K562 (cell line): ENCODE measurements around the gene MAP2. TPM values are rescaled to one million over a fixed set of nuclear protein-coding genes. Genes with fewer than 3 reads are reported as not detected.

ENCODE experiments used
- CHD2 ChIP-seq: IDR thresholded peaks from 2 replicates; pipeline ENCODE4 v1.6.1; 2011; ENCODE audit warnings: low read depth, low read length
- CXXC5 ChIP-seq: fragments of 250-450 bp; sonication (Bioruptor Pico); IDR thresholded peaks from 2 replicates; pipeline ENCODE4 v1.8.0; 2022; ENCODE audit warnings: inconsistent platforms, mild to moderate bottlenecking, moderate library complexity
- FOSL1 ChIP-seq: fragments of 200-800 bp; sonication (Bioruptor generic); conservative IDR thresholded peaks from 2 replicates; pipeline ENCODE4 v1.6.1; 2016; ENCODE audit warnings: missing genetic modification characterization, missing compliant biosample characterization
- KAT2B ChIP-seq: IDR thresholded peaks from one replicate; pipeline ENCODE4 v1.6.1; 2012; ENCODE audit warnings: low read depth, mild to moderate bottlenecking, control low read depth, inconsistent platforms, low read length, moderate library complexity
- KAT7 ChIP-seq: sonication (generic); formaldehyde crosslinking; IDR thresholded peaks from 2 replicates; pipeline ENCODE4 v1.8.0; 2022; ENCODE audit warnings: missing genetic modification reagents, mild to moderate bottlenecking, borderline replicate concordance
- RAD21 ChIP-seq, 2 experiments: fragments of 250-450 bp in 1 of 2; fragments of 450-650 bp in 1 of 2; sonication (Bioruptor Pico) in 1 of 2; formaldehyde crosslinking in 1 of 2; IDR thresholded peaks in 1 of 2; conservative IDR thresholded peaks in 1 of 2; 2 replicates each; pipeline versions ENCODE4 v1.4.0 to v1.8.0; 2020 to 2022; ENCODE audit warnings: mild to moderate bottlenecking in 2 of 2, moderate library complexity in 1 of 2
- RB1 ChIP-seq: fragments of 450-650 bp; IDR thresholded peaks from 2 replicates; pipeline ENCODE4 v1.6.1; 2017; ENCODE audit warnings: low read depth, mild to moderate bottlenecking
- SIRT6 ChIP-seq: IDR thresholded peaks from one replicate; pipeline ENCODE4 v1.6.1; 2012; ENCODE audit warnings: low read depth, mild to moderate bottlenecking, control low read depth, inconsistent platforms, low read length, moderate library complexity
- SMAD4 ChIP-seq: fragments of 250-450 bp; sonication (Bioruptor Pico); conservative IDR thresholded peaks from 2 replicates; pipeline ENCODE4 v1.8.0; 2021; ENCODE audit warnings: inconsistent platforms, mild to moderate bottlenecking, moderate library complexity
- TAF1 ChIP-seq: IDR thresholded peaks from 2 replicates; pipeline ENCODE4 v1.6.1; 2011; ENCODE audit warnings: mild to moderate bottlenecking, low read length, moderate library complexity; ENCODE audit not compliant: insufficient read depth, control insufficient read depth, severe bottlenecking; ENCODE audit errors: extremely low read depth
- ZNF217 ChIP-seq: sonication (generic); formaldehyde crosslinking; IDR thresholded peaks from 2 replicates; pipeline ENCODE4 v1.8.0; 2022; ENCODE audit warnings: mild to moderate bottlenecking, missing genetic modification reagents
- polyA plus RNA-seq, 8 experiments: library from polyadenylated mRNA; depleted of rRNA in 4 of 8; stranded (reverse) in 5 of 8; unstranded in 3 of 8; fragments of >200 nt; fragmentation: Nextera tagmentation in 2 of 8; fragmentation: Illumina TruSeq in 1 of 8; extraction: Ambion mirVana in 2 of 8; extraction: Trizol in 1 of 8; gene quantifications; 2 replicates each; pipeline versions ENCODE4 v1.2.1 to v1.2.3, GENCODE V29; 2011 to 2014; ENCODE audit warnings: inconsistent platforms in 1 of 8, missing spikeins in 1 of 8
- total RNA-seq, 7 experiments: library from RNA; depleted of rRNA in 6 of 7; stranded (reverse); fragments of >200 nt in 6 of 7; fragmentation: Illumina TruSeq in 2 of 7; extraction: Trizol in 2 of 7; gene quantifications; 2 replicates each; pipeline versions ENCODE4 v1.2.1 to v1.2.3, GENCODE V29; 2011 to 2021; ENCODE audit warnings: low replicate concordance in 1 of 7
- TF ChIP-seq, protein P1 (sequence below): IDR thresholded peaks from 2 replicates; pipeline ENCODE4 v1.6.1; 2016; ENCODE audit warnings: missing genetic modification characterization, missing compliant biosample characterization
- TF ChIP-seq, protein P2 (sequence below), 2 experiments: fragments of 450-650 bp in 1 of 2; sonication (generic) in 1 of 2; formaldehyde crosslinking; conservative IDR thresholded peaks; 2 replicates each; pipeline versions ENCODE4 v1.4.0 to v1.8.1; 2020 to 2022; ENCODE audit warnings: mild to moderate bottlenecking in 1 of 2, missing genetic modification reagents in 1 of 2
- TF ChIP-seq, protein P3 (sequence below), 2 experiments: fragments of 250-450 bp in 1 of 2; fragments of 450-650 bp in 1 of 2; sonication (Bioruptor Pico) in 1 of 2; IDR thresholded peaks; 2 replicates each; pipeline versions ENCODE4 v1.6.1 to v1.8.0; 2016 to 2021; ENCODE audit warnings: mild to moderate bottlenecking in 2 of 2, moderate library complexity in 2 of 2, missing compliant biosample characterization in 1 of 2, missing genetic modification characterization in 1 of 2
- TF ChIP-seq, protein P4 (sequence below): fragments of 450-650 bp; IDR thresholded peaks from 2 replicates; pipeline ENCODE4 v1.7.0; 2016; ENCODE audit warnings: borderline replicate concordance
- TF ChIP-seq, protein P5 (sequence below): sonication (generic); formaldehyde crosslinking; IDR thresholded peaks from 2 replicates; pipeline ENCODE4 v1.8.1; 2023; ENCODE audit warnings: mild to moderate bottlenecking, missing genetic modification reagents
- TF ChIP-seq, protein P6 (sequence below), 3 experiments: IDR thresholded peaks in 2 of 3; conservative IDR thresholded peaks in 1 of 3; 2 replicates each; pipeline ENCODE4 v1.5.1; 2011 to 2012; ENCODE audit warnings: low read length in 3 of 3, mild to moderate bottlenecking in 3 of 3, control low read depth in 2 of 3, improper control_type of control experiment in 1 of 3, inconsistent platforms in 1 of 3, low read depth in 1 of 3, mixed read lengths in 1 of 3, moderate library complexity in 1 of 3; ENCODE audit not compliant: insufficient read depth in 2 of 3

Gene MAP2
- total and polyA plus RNA-seq, 9 of the 15 experiments (the other 6 are each of a cell fraction or from before 2014, with no cell fraction given) = 0.13 TPM; not detected in 8

DNA sequence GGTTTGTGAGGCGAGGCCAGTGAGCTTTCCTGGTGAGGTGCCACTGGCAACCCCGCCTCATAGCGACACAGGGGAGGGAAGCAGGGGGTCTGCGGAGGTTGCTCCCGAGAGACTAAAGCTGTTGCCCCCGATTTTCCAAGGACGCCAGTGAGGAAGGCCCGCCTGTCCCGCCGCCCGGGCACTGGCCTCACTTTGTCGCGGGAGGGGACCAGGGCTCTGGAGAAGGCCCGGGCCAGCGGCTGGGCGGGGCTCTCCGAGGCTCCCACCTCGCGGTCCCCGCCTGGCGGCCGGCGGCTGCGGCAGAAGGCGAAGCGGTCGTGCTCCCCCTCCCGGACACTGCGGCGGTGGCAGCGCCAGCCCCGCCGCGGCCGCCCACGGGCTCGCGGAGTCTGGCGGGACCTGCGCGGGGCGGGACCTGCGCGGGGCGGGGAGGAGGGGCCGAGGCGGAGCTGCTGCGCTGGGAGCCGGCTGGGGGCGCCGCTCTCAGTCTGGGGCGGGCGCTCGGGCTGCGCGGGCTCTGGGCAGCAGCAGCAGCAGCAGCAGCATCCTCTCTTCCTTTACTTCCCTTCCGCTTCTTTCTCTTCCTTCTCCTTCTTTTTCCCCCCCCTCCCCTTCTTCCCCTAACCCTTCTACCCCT lies at the start of gene MAP2 (continued):
- no peak for TF ChIP-seq KAT7 (CRISPR knock-in tag)
- no peak for TF ChIP-seq ZNF217
- TF ChIP-seq, protein P1, sequence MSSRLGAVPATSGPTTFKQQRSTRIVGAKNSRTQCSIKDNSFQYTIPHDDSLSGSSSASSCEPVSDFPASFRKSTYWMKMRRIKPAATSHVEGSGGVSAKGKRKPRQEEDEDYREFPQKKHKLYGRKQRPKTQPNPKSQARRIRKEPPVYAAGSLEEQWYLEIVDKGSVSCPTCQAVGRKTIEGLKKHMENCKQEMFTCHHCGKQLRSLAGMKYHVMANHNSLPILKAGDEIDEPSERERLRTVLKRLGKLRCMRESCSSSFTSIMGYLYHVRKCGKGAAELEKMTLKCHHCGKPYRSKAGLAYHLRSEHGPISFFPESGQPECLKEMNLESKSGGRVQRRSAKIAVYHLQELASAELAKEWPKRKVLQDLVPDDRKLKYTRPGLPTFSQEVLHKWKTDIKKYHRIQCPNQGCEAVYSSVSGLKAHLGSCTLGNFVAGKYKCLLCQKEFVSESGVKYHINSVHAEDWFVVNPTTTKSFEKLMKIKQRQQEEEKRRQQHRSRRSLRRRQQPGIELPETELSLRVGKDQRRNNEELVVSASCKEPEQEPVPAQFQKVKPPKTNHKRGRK (tag) = 0 out of 2 replicates have a peak, but pooled peaks have one; percentile 27
- TF ChIP-seq RB1 = peak; percentile 81
- TF ChIP-seq, protein P2, sequence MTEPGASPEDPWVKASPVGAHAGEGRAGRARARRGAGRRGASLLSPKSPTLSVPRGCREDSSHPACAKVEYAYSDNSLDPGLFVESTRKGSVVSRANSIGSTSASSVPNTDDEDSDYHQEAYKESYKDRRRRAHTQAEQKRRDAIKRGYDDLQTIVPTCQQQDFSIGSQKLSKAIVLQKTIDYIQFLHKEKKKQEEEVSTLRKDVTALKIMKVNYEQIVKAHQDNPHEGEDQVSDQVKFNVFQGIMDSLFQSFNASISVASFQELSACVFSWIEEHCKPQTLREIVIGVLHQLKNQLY (CRISPR knock-in tag; conservative IDR thresholded peaks at IDR 0.05) = no peak
- no peak for TF ChIP-seq SIRT6
- no peak for TF ChIP-seq KAT2B
- no peak for TF ChIP-seq TAF1
- TF ChIP-seq, protein P3, sequence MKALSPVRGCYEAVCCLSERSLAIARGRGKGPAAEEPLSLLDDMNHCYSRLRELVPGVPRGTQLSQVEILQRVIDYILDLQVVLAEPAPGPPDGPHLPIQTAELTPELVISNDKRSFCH (CRISPR knock-in tag; IDR thresholded peaks at IDR 0.05) = no peak
- TF ChIP-seq, protein P3 (tag; IDR thresholded peaks at IDR 0.05) = no peak
- TF ChIP-seq, protein P4, sequence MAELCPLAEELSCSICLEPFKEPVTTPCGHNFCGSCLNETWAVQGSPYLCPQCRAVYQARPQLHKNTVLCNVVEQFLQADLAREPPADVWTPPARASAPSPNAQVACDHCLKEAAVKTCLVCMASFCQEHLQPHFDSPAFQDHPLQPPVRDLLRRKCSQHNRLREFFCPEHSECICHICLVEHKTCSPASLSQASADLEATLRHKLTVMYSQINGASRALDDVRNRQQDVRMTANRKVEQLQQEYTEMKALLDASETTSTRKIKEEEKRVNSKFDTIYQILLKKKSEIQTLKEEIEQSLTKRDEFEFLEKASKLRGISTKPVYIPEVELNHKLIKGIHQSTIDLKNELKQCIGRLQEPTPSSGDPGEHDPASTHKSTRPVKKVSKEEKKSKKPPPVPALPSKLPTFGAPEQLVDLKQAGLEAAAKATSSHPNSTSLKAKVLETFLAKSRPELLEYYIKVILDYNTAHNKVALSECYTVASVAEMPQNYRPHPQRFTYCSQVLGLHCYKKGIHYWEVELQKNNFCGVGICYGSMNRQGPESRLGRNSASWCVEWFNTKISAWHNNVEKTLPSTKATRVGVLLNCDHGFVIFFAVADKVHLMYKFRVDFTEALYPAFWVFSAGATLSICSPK = no peak
- TF ChIP-seq RAD21 (CRISPR knock-in tag; conservative IDR thresholded peaks at IDR 0.05 in 1 of 2, IDR thresholded peaks at IDR 0.05 in 1 of 2) = peak in 1 of 2 experiments; percentile 56; a peak in 3 of 4 replicates
- no peak for TF ChIP-seq FOSL1
- TF ChIP-seq, protein P5, sequence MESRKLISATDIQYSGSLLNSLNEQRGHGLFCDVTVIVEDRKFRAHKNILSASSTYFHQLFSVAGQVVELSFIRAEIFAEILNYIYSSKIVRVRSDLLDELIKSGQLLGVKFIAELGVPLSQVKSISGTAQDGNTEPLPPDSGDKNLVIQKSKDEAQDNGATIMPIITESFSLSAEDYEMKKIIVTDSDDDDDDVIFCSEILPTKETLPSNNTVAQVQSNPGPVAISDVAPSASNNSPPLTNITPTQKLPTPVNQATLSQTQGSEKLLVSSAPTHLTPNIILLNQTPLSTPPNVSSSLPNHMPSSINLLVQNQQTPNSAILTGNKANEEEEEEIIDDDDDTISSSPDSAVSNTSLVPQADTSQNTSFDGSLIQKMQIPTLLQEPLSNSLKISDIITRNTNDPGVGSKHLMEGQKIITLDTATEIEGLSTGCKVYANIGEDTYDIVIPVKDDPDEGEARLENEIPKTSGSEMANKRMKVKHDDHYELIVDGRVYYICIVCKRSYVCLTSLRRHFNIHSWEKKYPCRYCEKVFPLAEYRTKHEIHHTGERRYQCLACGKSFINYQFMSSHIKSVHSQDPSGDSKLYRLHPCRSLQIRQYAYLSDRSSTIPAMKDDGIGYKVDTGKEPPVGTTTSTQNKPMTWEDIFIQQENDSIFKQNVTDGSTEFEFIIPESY (CRISPR knock-in tag) = peak; percentile 66
- no peak for TF ChIP-seq CHD2
- TF ChIP-seq CXXC5 = peak; percentile 50
- TF ChIP-seq, protein P6, sequence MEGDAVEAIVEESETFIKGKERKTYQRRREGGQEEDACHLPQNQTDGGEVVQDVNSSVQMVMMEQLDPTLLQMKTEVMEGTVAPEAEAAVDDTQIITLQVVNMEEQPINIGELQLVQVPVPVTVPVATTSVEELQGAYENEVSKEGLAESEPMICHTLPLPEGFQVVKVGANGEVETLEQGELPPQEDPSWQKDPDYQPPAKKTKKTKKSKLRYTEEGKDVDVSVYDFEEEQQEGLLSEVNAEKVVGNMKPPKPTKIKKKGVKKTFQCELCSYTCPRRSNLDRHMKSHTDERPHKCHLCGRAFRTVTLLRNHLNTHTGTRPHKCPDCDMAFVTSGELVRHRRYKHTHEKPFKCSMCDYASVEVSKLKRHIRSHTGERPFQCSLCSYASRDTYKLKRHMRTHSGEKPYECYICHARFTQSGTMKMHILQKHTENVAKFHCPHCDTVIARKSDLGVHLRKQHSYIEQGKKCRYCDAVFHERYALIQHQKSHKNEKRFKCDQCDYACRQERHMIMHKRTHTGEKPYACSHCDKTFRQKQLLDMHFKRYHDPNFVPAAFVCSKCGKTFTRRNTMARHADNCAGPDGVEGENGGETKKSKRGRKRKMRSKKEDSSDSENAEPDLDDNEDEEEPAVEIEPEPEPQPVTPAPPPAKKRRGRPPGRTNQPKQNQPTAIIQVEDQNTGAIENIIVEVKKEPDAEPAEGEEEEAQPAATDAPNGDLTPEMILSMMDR (IDR thresholded peaks at IDR 0.05 in 2 of 3, conservative IDR thresholded peaks at IDR 0.05 in 1 of 3; ENCODE audit: insufficient read depth in 2 of 3, low read depth in 1 of 3, low read length in 3 of 3) = peak; percentile 38 to 99 (median 91); a peak in 5 of 6 replicates
- TF ChIP-seq SMAD4 = 0 out of 2 replicates have a peak, but pooled peaks have one; percentile 18
